ENCODE results near the gene NHERF1. TPM values are rescaled to one million over a fixed set of nuclear protein-coding genes. Genes with fewer than 3 reads are reported as not detected.

NHERF1 gene
- total and polyA plus RNA-seq, 2 donors (not counting 3 experiments of a cell fraction or from before 2014, with no cell fraction given) = 24.4 to 26.9 TPM

DNA sequence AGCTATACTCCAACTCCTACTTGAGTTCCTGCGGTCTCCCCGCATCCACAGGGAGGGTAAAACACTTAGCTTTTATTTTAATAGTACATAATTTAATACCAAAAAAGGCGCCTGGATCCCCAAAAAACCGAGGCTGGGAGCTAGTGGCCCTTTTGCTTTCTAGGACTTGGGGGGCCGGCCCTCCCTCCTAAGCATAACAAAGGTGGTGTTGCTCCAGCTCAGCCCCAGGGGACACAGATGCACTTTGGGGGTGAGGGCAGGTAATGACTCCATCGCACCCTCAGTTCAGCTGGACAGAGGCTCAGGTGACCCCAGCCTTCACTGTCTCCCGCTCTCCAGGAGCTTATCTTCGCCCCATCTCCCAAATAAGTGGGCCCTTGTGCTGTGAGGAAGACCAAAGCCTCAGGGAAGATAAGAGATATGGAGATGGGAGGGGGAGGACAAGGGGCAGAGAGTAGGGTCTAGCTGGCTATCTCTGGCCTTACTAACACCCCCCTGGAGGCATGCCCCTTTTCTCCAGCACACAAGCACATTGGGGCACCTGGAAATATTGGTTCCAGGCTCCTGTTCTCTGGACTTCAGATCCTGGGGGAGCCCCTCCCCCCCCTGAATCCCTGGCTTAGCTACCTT is 2.8 kb upstream of the NHERF1 start:
- ChIA-PET CTCF (interaction anchor here (1.1 to 4.2 kb wide), 21 partner anchors 9 to 367 kb away, joined by 3 to 84 read pairs (median 8); partner anchors contain the start of genes FDXR and NAT9), POLR2A (interaction anchor here (1.4 kb wide), 1 partner anchor 30 kb away, joined by 4 read pairs; the partner anchor contains the start of gene NAT9)
- H3K4me3 ChIP-seq (replicated peaks in 1 of 3; ENCODE audit: insufficient read depth in 1 of 3, low read depth in 1 of 3, low read length in 3 of 3) = no peak overlapping the region
- BruUV-seq (replicated peaks) = no TSS peak
- H3K36me3 ChIP-seq (ENCODE audit: control insufficient read depth in 2 of 2, extremely low read depth in 1 of 2, insufficient read depth in 2 of 2, low read length in 2 of 2) = no peaks in the 10 kb centered on the region
- no peak for FAIRE-seq
- no peaks in the 10 kb centered on the region for H4K20me1 ChIP-seq (replicated peaks; ENCODE audit: control insufficient read depth, extremely low read depth, insufficient read depth, low read length)
- no peak overlapping the region for H3K4me2 ChIP-seq (ENCODE audit: insufficient read depth, low read length)
- peaks cover 12% of the 10 kb centered on the region for H3K4me1 ChIP-seq (ENCODE audit: control insufficient read depth, extremely low read depth, insufficient read depth, low read length)
- no peaks in the 10 kb centered on the region for H3K79me2 ChIP-seq (ENCODE audit: control insufficient read depth, insufficient read depth, low read length)
- no peak overlapping the region for H3K9ac ChIP-seq (replicated peaks; ENCODE audit: extremely low read depth, insufficient read depth, low read length)
- no peaks in the 10 kb centered on the region for H3K9me3 ChIP-seq (replicated peaks; ENCODE audit: control insufficient read depth, insufficient read depth, low read length)
- dilution Hi-C loops (cut with MboI; ENCODE audit: extremely low pct_ligation_motif_present, low sequenced_read_pairs) = no loop called here
- no peaks in the 10 kb centered on the region for H3K27me3 ChIP-seq (ENCODE audit: control insufficient read depth in 2 of 2, insufficient read depth in 2 of 2, low read length in 2 of 2)
- H3K27ac ChIP-seq (ENCODE audit: insufficient read depth, low read depth, low read length) = no peak overlapping the region
- no peak overlapping the region for H2AFZ ChIP-seq (ENCODE audit: low read depth, low read length)
- no peak for DNase-seq (ENCODE audit: low read depth, low spot score)
- TF ChIP-seq, protein P1, sequence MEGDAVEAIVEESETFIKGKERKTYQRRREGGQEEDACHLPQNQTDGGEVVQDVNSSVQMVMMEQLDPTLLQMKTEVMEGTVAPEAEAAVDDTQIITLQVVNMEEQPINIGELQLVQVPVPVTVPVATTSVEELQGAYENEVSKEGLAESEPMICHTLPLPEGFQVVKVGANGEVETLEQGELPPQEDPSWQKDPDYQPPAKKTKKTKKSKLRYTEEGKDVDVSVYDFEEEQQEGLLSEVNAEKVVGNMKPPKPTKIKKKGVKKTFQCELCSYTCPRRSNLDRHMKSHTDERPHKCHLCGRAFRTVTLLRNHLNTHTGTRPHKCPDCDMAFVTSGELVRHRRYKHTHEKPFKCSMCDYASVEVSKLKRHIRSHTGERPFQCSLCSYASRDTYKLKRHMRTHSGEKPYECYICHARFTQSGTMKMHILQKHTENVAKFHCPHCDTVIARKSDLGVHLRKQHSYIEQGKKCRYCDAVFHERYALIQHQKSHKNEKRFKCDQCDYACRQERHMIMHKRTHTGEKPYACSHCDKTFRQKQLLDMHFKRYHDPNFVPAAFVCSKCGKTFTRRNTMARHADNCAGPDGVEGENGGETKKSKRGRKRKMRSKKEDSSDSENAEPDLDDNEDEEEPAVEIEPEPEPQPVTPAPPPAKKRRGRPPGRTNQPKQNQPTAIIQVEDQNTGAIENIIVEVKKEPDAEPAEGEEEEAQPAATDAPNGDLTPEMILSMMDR (IDR thresholded peaks at IDR 0.05; ENCODE audit: extremely low read depth in 1 of 2, insufficient read depth in 1 of 2, low read depth in 1 of 2, low read length in 2 of 2) = no peak
- TF ChIP-seq MAX (IDR thresholded peaks at IDR 0.05; ENCODE audit: insufficient read depth, insufficient read length) = no peak
- no peak for TF ChIP-seq FOS (IDR thresholded peaks at IDR 0.05; ENCODE audit: borderline replicate concordance, insufficient read depth, low read length)
- no peak for TF ChIP-seq POLR2AphosphoS5 (IDR thresholded peaks at IDR 0.05; ENCODE audit: insufficient read depth, low read depth, low read length)
- TF ChIP-seq POLR2A (IDR thresholded peaks at IDR 0.05; ENCODE audit: low read depth, low read length) = no peak
- no peak for TF ChIP-seq GATA2 (IDR thresholded peaks at IDR 0.05; ENCODE audit: insufficient read depth, insufficient read length, low read depth, low read length)
- TF ChIP-seq MYC (IDR thresholded peaks at IDR 0.05; ENCODE audit: low read depth, low read length) = no peak
- TF ChIP-seq JUN (IDR thresholded peaks at IDR 0.05; ENCODE audit: borderline replicate concordance, insufficient read depth, insufficient read length, low read depth) = no peak
- TF ChIP-seq EZH2 (IDR thresholded peaks at IDR 0.05; ENCODE audit: borderline replicate concordance, low read depth, low read length, severe bottlenecking) = no peak
- intact Hi-C loops (cut with micrococcal nuclease) = loop anchor here (2.0 to 10.0 kb wide), 2 partner anchors 215 to 1431 kb away; partner anchors contain the start of gene CDC42EP4
- H3K9me1 ChIP-seq (replicated peaks; ENCODE audit: control insufficient read depth, extremely low read depth, insufficient read depth, low read length) = no peaks in the 10 kb centered on the region
